ENCODE measurements around the gene PAX7.

GRCh38 chr1:18769140-18769539, 138.5 kb downstream of the PAX7 start:
- no peak for TF ChIP-seq YY1 (IDR thresholded peaks at IDR 0.05; ENCODE audit: insufficient read depth, insufficient read length)
- no peak for TF ChIP-seq SUZ12 (IDR thresholded peaks at IDR 0.05; ENCODE audit: extremely low read depth, insufficient read depth, insufficient read length)
